HepG2 (cell line): ENCODE results near the gene AXIN1. TPM values are rescaled to one million over a fixed set of nuclear protein-coding genes. Genes with fewer than 3 reads are reported as not detected.

Source experiments
- FOXA1 ChIP-seq, 2 experiments: fragments of 450-650 bp in 1 of 2; sonication (generic) in 1 of 2; formaldehyde crosslinking in 1 of 2; IDR thresholded peaks; 2 replicates each; pipeline versions ENCODE4 v1.4.0 to v1.6.1; 2016 to 2020; ENCODE audit warnings: missing genetic modification reagents in 1 of 2
- NFIC ChIP-seq: IDR thresholded peaks from 2 replicates; pipeline ENCODE4 v1.6.1; 2012; ENCODE audit warnings: mild to moderate bottlenecking, low read length, inconsistent platforms
- NR2C2 ChIP-seq: sonication (generic); formaldehyde crosslinking; IDR thresholded peaks from 2 replicates; pipeline ENCODE4 v1.4.0; 2020; ENCODE audit warnings: missing genetic modification reagents, mild to moderate bottlenecking, moderate library complexity, borderline replicate concordance
- RAD21 ChIP-seq: fragments of 450-650 bp; formaldehyde crosslinking; IDR thresholded peaks from 2 replicates; pipeline ENCODE4 v1.5.0; 2020; ENCODE audit warnings: mild to moderate bottlenecking
- RBFOX2 ChIP-seq: fragments of 200-400 bp; formaldehyde crosslinking; IDR thresholded peaks from 2 replicates; pipeline ENCODE4 v1.6.1; 2017; ENCODE audit warnings: low read depth, mild to moderate bottlenecking, low read length
- SOX13 ChIP-seq, 3 experiments: fragments of 450-650 bp in 1 of 3; sonication (generic) in 1 of 3; formaldehyde crosslinking in 1 of 3; IDR thresholded peaks in 2 of 3; conservative IDR thresholded peaks in 1 of 3; 2 replicates each; pipeline versions ENCODE4 v1.5.0 to v1.6.1; 2016 to 2020; ENCODE audit warnings: antibody characterized with exemption in 1 of 3, mild to moderate bottlenecking in 1 of 3, missing compliant biosample characterization in 1 of 3, missing genetic modification reagents in 1 of 3, moderate library complexity in 1 of 3
- ZBTB38 ChIP-seq: sonication (generic); formaldehyde crosslinking; IDR thresholded peaks from 2 replicates; pipeline ENCODE4 v1.5.1; 2020; ENCODE audit warnings: mild to moderate bottlenecking, missing genetic modification reagents
- ZBTB7A ChIP-seq: sonication (generic); formaldehyde crosslinking; IDR thresholded peaks from 2 replicates; pipeline ENCODE4 v1.8.0; 2022; ENCODE audit warnings: mild to moderate bottlenecking, missing genetic modification reagents
- ZFP36L2 ChIP-seq: sonication (generic); formaldehyde crosslinking; IDR thresholded peaks from 2 replicates; pipeline ENCODE4 v1.4.0; 2020; ENCODE audit warnings: missing genetic modification reagents
- ZFX ChIP-seq: sonication (generic); formaldehyde crosslinking; IDR thresholded peaks from 2 replicates; pipeline ENCODE4 v1.4.0; 2020; ENCODE audit warnings: mild to moderate bottlenecking, low read depth, missing genetic modification reagents, moderate library complexity
- ZMYM4 ChIP-seq: sonication (generic); formaldehyde crosslinking; IDR thresholded peaks from 2 replicates; pipeline ENCODE4 v1.8.1; 2023; ENCODE audit warnings: mild to moderate bottlenecking, missing genetic modification reagents
- ZNF160 ChIP-seq: sonication (generic); formaldehyde crosslinking; IDR thresholded peaks from 2 replicates; pipeline ENCODE4 v1.8.0; 2022; ENCODE audit warnings: mild to moderate bottlenecking, inconsistent platforms, missing genetic modification reagents
- ZNF232 ChIP-seq: sonication (generic); formaldehyde crosslinking; IDR thresholded peaks from 2 replicates; pipeline ENCODE4 v1.4.0; 2020; ENCODE audit warnings: missing genetic modification reagents, borderline replicate concordance
- ZNF329 ChIP-seq: sonication (generic); formaldehyde crosslinking; IDR thresholded peaks from 2 replicates; pipeline ENCODE4 v1.9.0; 2021; ENCODE audit warnings: low read depth, mild to moderate bottlenecking, missing genetic modification reagents
- ZNF670 ChIP-seq: sonication (generic); formaldehyde crosslinking; IDR thresholded peaks from 2 replicates; pipeline ENCODE4 v1.8.0; 2022; ENCODE audit warnings: mild to moderate bottlenecking, missing genetic modification reagents, borderline replicate concordance
- ZSCAN12 ChIP-seq: sonication (generic); formaldehyde crosslinking; IDR thresholded peaks from 2 replicates; pipeline ENCODE4 v1.9.0; 2021; ENCODE audit warnings: mild to moderate bottlenecking, missing genetic modification reagents
- polyA plus RNA-seq, 8 experiments: library from polyadenylated mRNA; depleted of rRNA in 3 of 8; stranded (reverse) in 7 of 8; unstranded in 1 of 8; fragments of >200 nt; fragmentation: Illumina TruSeq in 4 of 8; extraction: Trizol in 4 of 8; gene quantifications; 2 replicates each; pipeline versions ENCODE4 v1.2.1 to v1.2.3, GENCODE V29; 2011 to 2016; ENCODE audit warnings: low read depth in 4 of 8, missing spikeins in 1 of 8, mixed read lengths in 1 of 8; ENCODE audit not compliant: insufficient read depth in 1 of 8
- total RNA-seq, 5 experiments: library from RNA; depleted of rRNA; stranded (reverse); fragments of >200 nt; fragmentation: Illumina TruSeq; extraction: Trizol; gene quantifications; 2 replicates each; pipeline ENCODE4 v1.2.3, GENCODE V29; 2016; ENCODE audit warnings: low read depth in 1 of 5
- TF ChIP-seq, protein P1 (sequence below): sonication (generic); formaldehyde crosslinking; IDR thresholded peaks from 2 replicates; pipeline ENCODE4 v1.5.1; 2020; ENCODE audit warnings: missing genetic modification reagents, mild to moderate bottlenecking, borderline replicate concordance
- TF ChIP-seq, protein P2 (sequence below): sonication (generic); formaldehyde crosslinking; IDR thresholded peaks from 2 replicates; pipeline ENCODE4 v1.5.0; 2020; ENCODE audit warnings: missing genetic modification reagents
- TF ChIP-seq, protein P3 (sequence below): sonication (generic); formaldehyde crosslinking; conservative IDR thresholded peaks from 2 replicates; pipeline ENCODE4 v1.8.1; 2023; ENCODE audit warnings: missing genetic modification reagents
- TF ChIP-seq, protein P4 (sequence below): IDR thresholded peaks from 2 replicates; pipeline ENCODE4 v1.6.1; 2016; ENCODE audit warnings: low read depth, control low read depth
- TF ChIP-seq, protein P5 (sequence below): sonication (generic); formaldehyde crosslinking; IDR thresholded peaks from 2 replicates; pipeline ENCODE4 v1.5.1; 2020; ENCODE audit warnings: missing genetic modification reagents, mild to moderate bottlenecking, borderline replicate concordance

AXIN1 gene
- total and polyA plus RNA-seq, 2 of the 13 experiments (the other 11 are each of a cell fraction or from before 2014, with no cell fraction given): 24.0 to 26.0 TPM

DNA sequence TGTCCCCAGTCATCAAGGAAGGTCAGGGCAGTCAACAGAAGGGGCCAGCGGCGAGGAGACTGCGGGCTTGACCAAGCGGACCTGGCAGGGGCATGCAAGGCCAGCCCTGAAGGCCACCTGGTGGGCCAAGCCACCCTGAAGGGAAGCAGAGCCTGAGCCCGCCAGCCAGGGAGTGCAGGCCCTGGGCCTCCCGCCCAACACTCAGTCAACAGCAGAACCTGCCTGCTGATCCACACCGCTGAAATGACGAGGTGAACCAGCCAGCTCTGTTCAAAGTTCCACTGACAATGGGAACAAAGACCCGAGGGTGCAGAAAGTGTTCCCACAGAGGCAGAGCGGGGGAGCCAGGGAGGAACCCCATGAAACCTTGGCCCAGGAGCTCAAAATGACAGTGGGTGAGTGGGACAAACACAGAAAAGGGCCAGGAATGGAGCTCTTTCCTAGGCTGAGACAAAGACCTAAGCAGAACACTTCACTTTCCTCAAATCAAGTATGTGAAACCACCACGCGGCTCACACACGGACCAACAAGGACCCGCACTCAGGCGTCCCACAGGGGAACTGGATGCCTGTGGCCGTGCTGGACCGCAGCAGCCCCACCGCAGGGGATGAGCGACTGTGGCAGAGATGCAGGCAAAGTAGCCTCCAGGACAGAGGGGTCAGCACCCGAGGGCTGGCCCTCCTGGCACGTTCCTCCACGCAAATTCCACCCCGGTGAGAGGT is 12.0 kb downstream of the AXIN1 start (continued):
- TF ChIP-seq ZNF232 (CRISPR knock-in tag) (peak; percentile 72; the same call in 1 of the 2 replicates), SOX13 (IDR thresholded peaks at IDR 0.05) (no peak), SOX13 (CRISPR knock-in tag; conservative IDR thresholded peaks at IDR 0.05 in 1 of 2, IDR thresholded peaks at IDR 0.05 in 1 of 2) (peak in 1 of 2 experiments; percentile 67; a peak in 2 of 4 replicates), ZBTB38 (CRISPR knock-in tag) (peak; percentile 98), RAD21 (CRISPR knock-in tag) (peak; percentile 27; the same call in 1 of the 2 replicates), ZFX (CRISPR knock-in tag) (peak; percentile 86), ZMYM4 (CRISPR knock-in tag) (peak; percentile 43; the same call in 1 of the 2 replicates), NFIC (no peak), NR2C2 (CRISPR knock-in tag) (no peak), ZFP36L2 (CRISPR knock-in tag) (no peak), RBFOX2 (0 out of 2 replicates have a peak, but pooled peaks have one; percentile 22), ZNF329 (CRISPR knock-in tag) (no peak), ZBTB7A (0 out of 2 replicates have a peak, but pooled peaks have one; percentile 13), ZNF670 (CRISPR knock-in tag) (peak; percentile 45; the same call in 1 of the 2 replicates), ZNF160 (CRISPR knock-in tag) (peak; percentile 31; the same call in 1 of the 2 replicates), FOXA1 (IDR thresholded peaks at IDR 0.05) (no peak), FOXA1 (CRISPR knock-in tag; IDR thresholded peaks at IDR 0.05) (peak; percentile 86), ZSCAN12 (no peak)
- TF ChIP-seq, protein P1, sequence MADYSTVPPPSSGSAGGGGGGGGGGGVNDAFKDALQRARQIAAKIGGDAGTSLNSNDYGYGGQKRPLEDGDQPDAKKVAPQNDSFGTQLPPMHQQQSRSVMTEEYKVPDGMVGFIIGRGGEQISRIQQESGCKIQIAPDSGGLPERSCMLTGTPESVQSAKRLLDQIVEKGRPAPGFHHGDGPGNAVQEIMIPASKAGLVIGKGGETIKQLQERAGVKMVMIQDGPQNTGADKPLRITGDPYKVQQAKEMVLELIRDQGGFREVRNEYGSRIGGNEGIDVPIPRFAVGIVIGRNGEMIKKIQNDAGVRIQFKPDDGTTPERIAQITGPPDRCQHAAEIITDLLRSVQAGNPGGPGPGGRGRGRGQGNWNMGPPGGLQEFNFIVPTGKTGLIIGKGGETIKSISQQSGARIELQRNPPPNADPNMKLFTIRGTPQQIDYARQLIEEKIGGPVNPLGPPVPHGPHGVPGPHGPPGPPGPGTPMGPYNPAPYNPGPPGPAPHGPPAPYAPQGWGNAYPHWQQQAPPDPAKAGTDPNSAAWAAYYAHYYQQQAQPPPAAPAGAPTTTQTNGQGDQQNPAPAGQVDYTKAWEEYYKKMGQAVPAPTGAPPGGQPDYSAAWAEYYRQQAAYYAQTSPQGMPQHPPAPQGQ (CRISPR knock-in tag): no peak
- TF ChIP-seq, protein P2, sequence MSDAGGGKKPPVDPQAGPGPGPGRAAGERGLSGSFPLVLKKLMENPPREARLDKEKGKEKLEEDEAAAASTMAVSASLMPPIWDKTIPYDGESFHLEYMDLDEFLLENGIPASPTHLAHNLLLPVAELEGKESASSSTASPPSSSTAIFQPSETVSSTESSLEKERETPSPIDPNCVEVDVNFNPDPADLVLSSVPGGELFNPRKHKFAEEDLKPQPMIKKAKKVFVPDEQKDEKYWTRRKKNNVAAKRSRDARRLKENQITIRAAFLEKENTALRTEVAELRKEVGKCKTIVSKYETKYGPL (CRISPR knock-in tag): no peak
- TF ChIP-seq, protein P3, sequence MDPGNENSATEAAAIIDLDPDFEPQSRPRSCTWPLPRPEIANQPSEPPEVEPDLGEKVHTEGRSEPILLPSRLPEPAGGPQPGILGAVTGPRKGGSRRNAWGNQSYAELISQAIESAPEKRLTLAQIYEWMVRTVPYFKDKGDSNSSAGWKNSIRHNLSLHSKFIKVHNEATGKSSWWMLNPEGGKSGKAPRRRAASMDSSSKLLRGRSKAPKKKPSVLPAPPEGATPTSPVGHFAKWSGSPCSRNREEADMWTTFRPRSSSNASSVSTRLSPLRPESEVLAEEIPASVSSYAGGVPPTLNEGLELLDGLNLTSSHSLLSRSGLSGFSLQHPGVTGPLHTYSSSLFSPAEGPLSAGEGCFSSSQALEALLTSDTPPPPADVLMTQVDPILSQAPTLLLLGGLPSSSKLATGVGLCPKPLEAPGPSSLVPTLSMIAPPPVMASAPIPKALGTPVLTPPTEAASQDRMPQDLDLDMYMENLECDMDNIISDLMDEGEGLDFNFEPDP (CRISPR knock-in tag): no peak
- TF ChIP-seq, protein P4, sequence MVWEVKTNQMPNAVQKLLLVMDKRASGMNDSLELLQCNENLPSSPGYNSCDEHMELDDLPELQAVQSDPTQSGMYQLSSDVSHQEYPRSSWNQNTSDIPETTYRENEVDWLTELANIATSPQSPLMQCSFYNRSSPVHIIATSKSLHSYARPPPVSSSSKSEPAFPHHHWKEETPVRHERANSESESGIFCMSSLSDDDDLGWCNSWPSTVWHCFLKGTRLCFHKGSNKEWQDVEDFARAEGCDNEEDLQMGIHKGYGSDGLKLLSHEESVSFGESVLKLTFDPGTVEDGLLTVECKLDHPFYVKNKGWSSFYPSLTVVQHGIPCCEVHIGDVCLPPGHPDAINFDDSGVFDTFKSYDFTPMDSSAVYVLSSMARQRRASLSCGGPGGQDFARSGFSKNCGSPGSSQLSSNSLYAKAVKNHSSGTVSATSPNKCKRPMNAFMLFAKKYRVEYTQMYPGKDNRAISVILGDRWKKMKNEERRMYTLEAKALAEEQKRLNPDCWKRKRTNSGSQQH (CRISPR knock-in tag): peak; percentile 69; the same call in 1 of the 2 replicates
- TF ChIP-seq, protein P5, sequence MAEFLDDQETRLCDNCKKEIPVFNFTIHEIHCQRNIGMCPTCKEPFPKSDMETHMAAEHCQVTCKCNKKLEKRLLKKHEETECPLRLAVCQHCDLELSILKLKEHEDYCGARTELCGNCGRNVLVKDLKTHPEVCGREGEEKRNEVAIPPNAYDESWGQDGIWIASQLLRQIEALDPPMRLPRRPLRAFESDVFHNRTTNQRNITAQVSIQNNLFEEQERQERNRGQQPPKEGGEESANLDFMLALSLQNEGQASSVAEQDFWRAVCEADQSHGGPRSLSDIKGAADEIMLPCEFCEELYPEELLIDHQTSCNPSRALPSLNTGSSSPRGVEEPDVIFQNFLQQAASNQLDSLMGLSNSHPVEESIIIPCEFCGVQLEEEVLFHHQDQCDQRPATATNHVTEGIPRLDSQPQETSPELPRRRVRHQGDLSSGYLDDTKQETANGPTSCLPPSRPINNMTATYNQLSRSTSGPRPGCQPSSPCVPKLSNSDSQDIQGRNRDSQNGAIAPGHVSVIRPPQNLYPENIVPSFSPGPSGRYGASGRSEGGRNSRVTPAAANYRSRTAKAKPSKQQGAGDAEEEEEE (CRISPR knock-in tag): no peak
